H1 (cell line): ENCODE measurements around the gene TXNL4A. TPM values are rescaled to one million over a fixed set of nuclear protein-coding genes. Genes with fewer than 3 reads are reported as not detected.

Source experiments
- CTCF ChIA-PET: fragments of 300-600 bp; sonication (Branson Sonifier 250); formaldehyde crosslinking; loops from one replicate; lab custom pipeline; 2021; ENCODE audit not compliant: partially characterized antibody; lab: Charles Lee
- POLR2A ChIA-PET: fragments of 300-600 bp; sonication (Branson Sonifier 250); formaldehyde crosslinking; loops from one replicate; lab custom pipeline; 2021; ENCODE audit warnings: inconsistent platforms; ENCODE audit not compliant: partially characterized antibody; lab: Charles Lee
- DNase-seq, 2 experiments: peaks; one replicate each; pipeline versions ENCODE4 v3.0.0 to v3.0.0-alpha.2; 2010 to 2022; ENCODE audit warnings: low spot score in 2 of 2, low read depth in 1 of 2, mixed read lengths in 1 of 2
- FAIRE-seq: peaks from 2 replicates; lab custom pipeline; 2011; peaks lifted over from hg19 to GRCh38; lab: Jason Lieb, UNC
- H2AFZ ChIP-seq: 2 replicates; pipeline ENCODE4 v1.8.1; 2012; ENCODE audit warnings: low read length, inconsistent platforms
- H2AK5ac ChIP-seq: 2 replicates; pipeline ENCODE4 v1.6.1; 2013; ENCODE audit warnings: low read depth, low read length
- H2BK120ac ChIP-seq: replicated peaks from 2 replicates; pipeline ENCODE3; 2013; ENCODE audit warnings: low read depth, low read length, inconsistent platforms
- H2BK12ac ChIP-seq: 2 replicates; pipeline ENCODE4 v1.6.1; 2013; ENCODE audit warnings: low read depth, low read length
- H2BK15ac ChIP-seq: 2 replicates; pipeline ENCODE4 v1.6.1; 2013; ENCODE audit warnings: low read length
- H2BK20ac ChIP-seq: 2 replicates; pipeline ENCODE4 v1.6.1; 2013; ENCODE audit warnings: low read length
- H2BK5ac ChIP-seq: 2 replicates; pipeline ENCODE4 v1.6.1; 2013; ENCODE audit warnings: low read depth, low read length
- H3K14ac ChIP-seq: 2 replicates; pipeline ENCODE4 v1.6.1; 2013; ENCODE audit warnings: inconsistent platforms; ENCODE audit not compliant: insufficient read length
- H3K18ac ChIP-seq: 2 replicates; pipeline ENCODE4 v1.6.1; 2013; ENCODE audit warnings: low read length; ENCODE audit errors: extremely low read depth
- H3K23ac ChIP-seq: 2 replicates; pipeline ENCODE4 v1.6.1; 2013; ENCODE audit warnings: inconsistent platforms; ENCODE audit not compliant: insufficient read length
- H3K23me2 ChIP-seq: 2 replicates; pipeline ENCODE4 v1.6.1; 2013; ENCODE audit warnings: low read depth, low read length
- H3K27ac ChIP-seq: 2 replicates; pipeline ENCODE4 v1.6.1; 2011; ENCODE audit warnings: low read depth, low read length, inconsistent platforms
- H3K27me3 ChIP-seq, 4 experiments: replicated peaks in 1 of 4; 1 replicate in 1 of 4; 2 replicates in 3 of 4; pipeline versions ENCODE4 v1.6.1 to v1.8.1; 2011 to 2013; ENCODE audit warnings: low read length in 3 of 4, mild to moderate bottlenecking in 3 of 4, inconsistent platforms in 2 of 4, mixed read lengths in 2 of 4, moderate library complexity in 1 of 4; ENCODE audit not compliant: control insufficient read depth in 3 of 4, insufficient read depth in 3 of 4; ENCODE audit errors: extremely low read depth in 1 of 4
- H3K36me3 ChIP-seq, 4 experiments: 2 replicates each; pipeline versions ENCODE4 v1.6.1 to v1.8.1; 2011 to 2013; ENCODE audit warnings: mild to moderate bottlenecking in 4 of 4, low read length in 3 of 4, moderate library complexity in 2 of 4, control low read depth in 1 of 4, inconsistent platforms in 1 of 4; ENCODE audit not compliant: insufficient read depth in 4 of 4, control insufficient read depth in 2 of 4
- H3K4ac ChIP-seq: replicated peaks from 2 replicates; pipeline ENCODE3; 2013; ENCODE audit warnings: low read length, low read depth, mixed read lengths, inconsistent platforms; ENCODE audit not compliant: insufficient read length
- H3K4me1 ChIP-seq, 4 experiments: replicated peaks in 1 of 4; 1 replicate in 1 of 4; 2 replicates in 3 of 4; pipeline versions ENCODE4 v1.6.1 to v1.8.1; 2011 to 2013; ENCODE audit warnings: low read length in 3 of 4, inconsistent platforms in 2 of 4, mixed read lengths in 1 of 4; ENCODE audit not compliant: insufficient read depth in 4 of 4, control insufficient read depth in 3 of 4
- H3K4me2 ChIP-seq, 2 experiments: 2 replicates each; pipeline versions ENCODE4 v1.6.1 to v1.8.1; 2011 to 2013; ENCODE audit warnings: low read depth in 2 of 2, low read length in 2 of 2, control low read depth in 1 of 2, inconsistent platforms in 1 of 2, mild to moderate bottlenecking in 1 of 2; ENCODE audit not compliant: insufficient read depth in 1 of 2
- H3K4me3 ChIP-seq, 4 experiments: fragments of 200-600, 300-600 bp in 1 of 4; sonication (generic), shearing (Covaris generic), sonication (Bioruptor Twin) in 1 of 4; 2 replicates each; pipeline versions ENCODE4 v1.5.1 to v1.8.1; 2011 to 2016; ENCODE audit warnings: low read length in 4 of 4, low read depth in 3 of 4, control low read depth in 2 of 4, inconsistent platforms in 2 of 4, mild to moderate bottlenecking in 2 of 4, mixed read lengths in 1 of 4, moderate library complexity in 1 of 4; ENCODE audit not compliant: insufficient read depth in 2 of 4; ENCODE audit errors: extremely low read depth in 1 of 4
- H3K56ac ChIP-seq: replicated peaks from 2 replicates; pipeline ENCODE3; 2013; ENCODE audit warnings: low read depth, mild to moderate bottlenecking, mixed read lengths, low read length, inconsistent platforms; ENCODE audit not compliant: insufficient read length
- H3K79me1 ChIP-seq: 2 replicates; pipeline ENCODE4 v1.6.1; 2013; ENCODE audit warnings: low read depth, low read length, control low read depth
- H3K79me2 ChIP-seq, 2 experiments: 2 replicates each; pipeline versions ENCODE4 v1.6.1 to v1.8.1; 2012 to 2013; ENCODE audit warnings: low read length in 2 of 2, mild to moderate bottlenecking in 2 of 2, inconsistent platforms in 1 of 2; ENCODE audit not compliant: insufficient read depth in 2 of 2, control insufficient read depth in 1 of 2
- H3K9ac ChIP-seq, 4 experiments: replicated peaks in 1 of 4; 1 replicate in 1 of 4; 2 replicates in 3 of 4; pipeline versions ENCODE4 v1.6.1 to v1.8.1; 2011 to 2013; ENCODE audit warnings: low read depth in 3 of 4, low read length in 3 of 4, control low read depth in 2 of 4, mild to moderate bottlenecking in 2 of 4, moderate library complexity in 2 of 4, inconsistent platforms in 1 of 4; ENCODE audit errors: extremely low read depth in 1 of 4
- H3K9me3 ChIP-seq, 2 experiments: 2 replicates each; pipeline versions ENCODE4 v1.6.1 to v1.8.1; 2012 to 2013; ENCODE audit warnings: mild to moderate bottlenecking in 2 of 2, moderate library complexity in 2 of 2, control low read depth in 1 of 2, inconsistent platforms in 1 of 2, low read depth in 1 of 2, low read length in 1 of 2, mixed read lengths in 1 of 2; ENCODE audit not compliant: insufficient read depth in 2 of 2
- H4K20me1 ChIP-seq, 2 experiments: replicated peaks in 1 of 2; 2 replicates each; pipeline versions ENCODE3 to v1.8.1; 2011 to 2013; ENCODE audit warnings: inconsistent platforms in 2 of 2, low read length in 2 of 2, mild to moderate bottlenecking in 1 of 2; ENCODE audit not compliant: insufficient read depth in 2 of 2, control insufficient read depth in 1 of 2
- H4K5ac ChIP-seq: 2 replicates; pipeline ENCODE4 v1.6.1; 2013; ENCODE audit warnings: low read length, low read depth, mixed read lengths, inconsistent platforms; ENCODE audit not compliant: insufficient read length
- H4K8ac ChIP-seq: 2 replicates; pipeline ENCODE4 v1.8.0; 2013; ENCODE audit warnings: mild to moderate bottlenecking, moderate library complexity, low read length, inconsistent platforms; ENCODE audit not compliant: insufficient read depth; ENCODE audit errors: extremely low read depth
- H4K91ac ChIP-seq: replicated peaks from 2 replicates; pipeline ENCODE3; 2013; ENCODE audit warnings: low read length, mixed read lengths, inconsistent platforms; ENCODE audit not compliant: insufficient read length
- ATF2 ChIP-seq: IDR thresholded peaks from 2 replicates; pipeline ENCODE4 v1.6.1; 2012; ENCODE audit warnings: low read length, inconsistent platforms
- E2F6 ChIP-seq: IDR thresholded peaks from 2 replicates; pipeline ENCODE4 v1.6.1; 2012; ENCODE audit warnings: inconsistent platforms
- EGR1 ChIP-seq: IDR thresholded peaks from 2 replicates; pipeline ENCODE4 v1.6.1; 2011; ENCODE audit warnings: low read depth, low read length, borderline replicate concordance
- HDAC2 ChIP-seq, 2 experiments: fragments of 300-600 bp in 1 of 2; sonication (generic) in 1 of 2; IDR thresholded peaks; 2 replicates each; pipeline ENCODE4 v1.6.1; 2011 to 2012; ENCODE audit warnings: low read depth in 2 of 2, low read length in 2 of 2, mild to moderate bottlenecking in 2 of 2, moderate library complexity in 2 of 2, borderline replicate concordance in 1 of 2, inconsistent platforms in 1 of 2
- KDM1A ChIP-seq: fragments of 200-600, 300-600 bp; sonication (generic); IDR thresholded peaks from 2 replicates; pipeline ENCODE4 v1.7.1; 2016; ENCODE audit warnings: mild to moderate bottlenecking, low read length, borderline replicate concordance
- RFX5 ChIP-seq: IDR thresholded peaks from 2 replicates; pipeline ENCODE4 v1.6.1; 2011; ENCODE audit warnings: low read depth, low read length, improper control_type of control experiment, borderline replicate concordance
- SIN3A ChIP-seq, 2 experiments: IDR thresholded peaks in 1 of 2; conservative IDR thresholded peaks in 1 of 2; 2 replicates each; pipeline ENCODE4 v1.6.1; 2011 to 2012; ENCODE audit warnings: low read length in 2 of 2, improper control_type of control experiment in 1 of 2, low read depth in 1 of 2, mild to moderate bottlenecking in 1 of 2
- SIX5 ChIP-seq: IDR thresholded peaks from 2 replicates; pipeline ENCODE4 v1.6.1; 2011; ENCODE audit warnings: mild to moderate bottlenecking, low read depth, low read length
- SRF ChIP-seq: IDR thresholded peaks from 2 replicates; pipeline ENCODE4 v1.6.1; 2011; ENCODE audit warnings: mild to moderate bottlenecking, low read depth, low read length, moderate library complexity
- TBP ChIP-seq: IDR thresholded peaks from 2 replicates; pipeline ENCODE4 v1.6.1; 2011; ENCODE audit warnings: low read depth, low read length, improper control_type of control experiment
- TEAD4 ChIP-seq: IDR thresholded peaks from 2 replicates; pipeline ENCODE4 v1.6.1; 2012; ENCODE audit warnings: low read depth, low read length, inconsistent platforms, mixed read lengths
- WGBS, 2 experiments: shearing (Covaris generic) in 1 of 2; methylation state at CpG; one replicate each; pipeline versions ENCODE4 v1.1.6 to v1.1.7; 2013 to 2015; ENCODE audit warnings: low lambda C conversion rate in 2 of 2, mixed read lengths in 2 of 2, inconsistent platforms in 1 of 2, low coverage in 1 of 2, missing lambda C conversion rate in 1 of 2; ENCODE audit not compliant: insufficient replicate concordance in 2 of 2, insufficient coverage in 1 of 2, insufficient read length in 1 of 2; ENCODE audit errors: extremely low coverage in 1 of 2, missing lambda C conversion rate in 1 of 2; 5-methylcytosine and 5-hydroxymethylcytosine counted together
- polyA plus RNA-seq, 7 experiments: library from polyadenylated mRNA; depleted of rRNA in 3 of 7; stranded (reverse) in 5 of 7; unstranded in 2 of 7; fragments of >200 nt in 5 of 7; fragments of 200-250 nt in 2 of 7; gene quantifications; 1 replicate in 5 of 7; 2 replicates in 1 of 7; 4 replicates in 1 of 7; pipeline versions ENCODE4 v1.2.1 to v1.2.3, GENCODE V29; 2011 to 2013; ENCODE audit warnings: missing spikeins in 2 of 7, mixed read lengths in 2 of 7
- total RNA-seq: library from RNA; stranded (reverse); fragmentation: NEBNext Ultra II Directional; extraction: Animal tissue kit (Norgen Biotek cat#: 25700); gene quantifications from 2 replicates; pipeline ENCODE4 v1.2.1, GENCODE V29; 2021

The TXNL4A gene
- total and polyA plus RNA-seq, 2 of the 8 experiments (the other 6 are each of a cell fraction or from before 2014, with no cell fraction given): 169 to 181 TPM

GRCh38 chr18:79944746-79945117 is 43.6 kb downstream of the TXNL4A start:
- Histone ChIP-seq H3K23me2 (no peaks in the 10 kb centered on the region), H3K4me2 (no peak overlapping the region), H3K27ac (no peak overlapping the region), H3K79me2 (peaks cover 0 to 3% of the 10 kb centered on the region in 2 experiments; a peak in 2 of 4 replicates), H2BK20ac (no peak overlapping the region), H4K8ac (no peak overlapping the region), H3K27me3 (no peaks in the 10 kb centered on the region; a peak in 1 of 7 replicates), H3K56ac (no peak overlapping the region), H3K4ac (no peak overlapping the region), H4K91ac (no peak overlapping the region), H2BK120ac (no peak overlapping the region), H2AFZ (no peak overlapping the region), H3K36me3 (no peaks in the 10 kb centered on the region; a peak in 1 of 8 replicates), H2BK15ac (no peak overlapping the region), H3K18ac (no peak overlapping the region), H4K20me1 (peaks cover 5 to 19% of the 10 kb centered on the region in 2 experiments), H3K4me1 (peaks cover 0 to 13% (median 8%) of the 10 kb centered on the region in 4 experiments; a peak in 4 of 7 replicates), H3K23ac (no peak overlapping the region), H3K9ac (no peak overlapping the region), H2AK5ac (no peak overlapping the region), H4K5ac (no peak overlapping the region), H3K4me3 (no peak overlapping the region), H2BK12ac (no peak overlapping the region), H3K79me1 (peaks cover 3% of the 10 kb centered on the region; the same call in 1 of the 2 replicates), H3K9me3 (no peaks in the 10 kb centered on the region), H3K14ac (no peak overlapping the region), H2BK5ac (no peak overlapping the region)
- ChIA-PET POLR2A (interaction anchor here (1.0 to 1.1 kb wide), 2 partner anchors 40 to 43 kb away, joined by 3 read pairs; no protein-coding TSS in a partner anchor), CTCF (interaction anchor here (0.6 to 4.4 kb wide), 7 partner anchors 10 to 273 kb away, joined by 3 to 19 read pairs (median 3); partner anchors contain the start of gene ADNP2)
- DNase-seq (no peak), FAIRE-seq (no peak)
- 80% methylated on average over 1 of the region's 3 CpGs; no CpG with 5 or more reads in 1 of the 2 experiments for WGBS, 2 experiments
- no peak for TF ChIP-seq SRF
- TF ChIP-seq TBP: no peak
- TF ChIP-seq TEAD4: no peak
- TF ChIP-seq SIX5: no peak
- TF ChIP-seq RFX5: no peak
- TF ChIP-seq KDM1A: no peak
- no peak for TF ChIP-seq HDAC2 (IDR thresholded peaks at IDR 0.05; ENCODE audit: borderline replicate concordance in 1 of 2, low read depth in 2 of 2, low read length in 2 of 2)
- no peak for TF ChIP-seq E2F6
- TF ChIP-seq SIN3A (conservative IDR thresholded peaks at IDR 0.05 in 1 of 2, IDR thresholded peaks at IDR 0.05 in 1 of 2; ENCODE audit: low read depth in 1 of 2, low read length in 2 of 2): no peak
- no peak for TF ChIP-seq ATF2
- no peak for TF ChIP-seq EGR1
